GM19238 (cell line): ENCODE data around the gene POU2F1.

Source experiments
- DNase-seq: peaks from one replicate; pipeline ENCODE4 v3.0.0; 2011; ENCODE audit warnings: low spot score; ENCODE audit not compliant: insufficient read length

The POU2F1 gene

GRCh38 chr1:167220537-167221125, at the start of gene POU2F1:
TSS of gene POU2F1 (plus strand) at chr1:167220886. CDS start at chr1:167220898, 12 bp downstream.
- DNase-seq: peak; percentile 72

- no peak for DNase-seq
Observed at GRCh38 chr1:167171286-167171929, 49.3 kb upstream of the POU2F1 start.

GRCh38 chr1:167173516-167174184, 47.0 kb upstream of the POU2F1 start:
- DNase-seq: no peak

- DNase-seq: no peak
Observed at GRCh38 chr1:167175901-167176300, 44.8 kb upstream of the POU2F1 start.

GRCh38 chr1:167178831-167179230, 41.9 kb upstream of the POU2F1 start:
- DNase-seq: no peak

GRCh38 chr1:167182571-167183320, 37.9 kb upstream of the POU2F1 start:
- no peak for DNase-seq

GRCh38 chr1:167184081-167184480, 36.6 kb upstream of the POU2F1 start:
- no peak for DNase-seq

GRCh38 chr1:167185062-167185461, 35.6 kb upstream of the POU2F1 start:
- DNase-seq: no peak

- DNase-seq: no peak
Observed at GRCh38 chr1:167185974-167186657, 34.6 kb upstream of the POU2F1 start.

- DNase-seq: no peak
Observed at GRCh38 chr1:167186771-167187170, 33.9 kb upstream of the POU2F1 start.

GRCh38 chr1:167190747-167191237, 29.9 kb upstream of the POU2F1 start:
- no peak for DNase-seq

- DNase-seq: no peak
Observed at GRCh38 chr1:167191958-167192357, 28.7 kb upstream of the POU2F1 start.

GRCh38 chr1:167194182-167194581, 26.5 kb upstream of the POU2F1 start:
- DNase-seq: no peak

GRCh38 chr1:167196166-167196565, 24.5 kb upstream of the POU2F1 start:
- DNase-seq: no peak

- DNase-seq: no peak
Observed at GRCh38 chr1:167197236-167197635, 23.4 kb upstream of the POU2F1 start.

- no peak for DNase-seq
Observed at GRCh38 chr1:167197692-167198091, 23.0 kb upstream of the POU2F1 start.

GRCh38 chr1:167198518-167199133, 22.1 kb upstream of the POU2F1 start:
- DNase-seq: no peak

GRCh38 chr1:167199656-167200055, 21.0 kb upstream of the POU2F1 start:
- DNase-seq: no peak

GRCh38 chr1:167200272-167200671, 20.4 kb upstream of the POU2F1 start:
- no peak for DNase-seq

- DNase-seq: no peak
Observed at GRCh38 chr1:167200749-167201148, 19.9 kb upstream of the POU2F1 start.

- no peak for DNase-seq
Observed at GRCh38 chr1:167202049-167202448, 18.6 kb upstream of the POU2F1 start.
